ENCODE results near the gene KCNG2. TPM values are rescaled to one million over a fixed set of nuclear protein-coding genes. Genes with fewer than 3 reads are reported as not detected.

KCNG2 gene
- total and polyA plus RNA-seq, 9 of the 15 experiments (the other 6 are each of a cell fraction or from before 2014, with no cell fraction given) = not detected

GRCh38 chr18:79784071-79784913 lies 13.4 kb upstream of the KCNG2 start (continued):
- TF ChIP-seq NONO (IDR thresholded peaks at IDR 0.05; ENCODE audit: low read depth in 2 of 2, low read length in 1 of 2) = no peak
- TF ChIP-seq MYBL2 (IDR thresholded peaks at IDR 0.05; ENCODE audit: low read depth) = no peak
- TF ChIP-seq MYBL2 (CRISPR knock-in tag; IDR thresholded peaks at IDR 0.05; ENCODE audit: borderline replicate concordance) = no peak
- no peak for TF ChIP-seq ADNP (tag; IDR thresholded peaks at IDR 0.05)
- no peak for TF ChIP-seq SMAD3 (CRISPR knock-in tag; conservative IDR thresholded peaks at IDR 0.05)
- no peak for TF ChIP-seq NFIC (IDR thresholded peaks at IDR 0.05)
- no peak for TF ChIP-seq KDM1A (IDR thresholded peaks at IDR 0.05)
- no peak for TF ChIP-seq CAMTA2 (CRISPR knock-in tag; conservative IDR thresholded peaks at IDR 0.05)
- TF ChIP-seq ZBTB12 (CRISPR knock-in tag; IDR thresholded peaks at IDR 0.05) = peak; percentile 60; the same call in 1 of the 2 replicates
- no peak for TF ChIP-seq TRIM28 (IDR thresholded peaks at IDR 0.05)
- TF ChIP-seq ZNF445 (CRISPR knock-in tag; IDR thresholded peaks at IDR 0.05; ENCODE audit: low read depth) = no peak
- no peak for TF ChIP-seq CREB3 (tag; conservative IDR thresholded peaks at IDR 0.05; ENCODE audit: low read depth)
- TF ChIP-seq SRSF3 (IDR thresholded peaks at IDR 0.05; ENCODE audit: insufficient read depth, low read length) = no peak
- TF ChIP-seq ZNF146 (CRISPR knock-in tag; IDR thresholded peaks at IDR 0.05; ENCODE audit: unreplicated experiment) = no peak
- TF ChIP-seq MIER1 (IDR thresholded peaks at IDR 0.05; ENCODE audit: low read depth) = no peak
- TF ChIP-seq CREM (IDR thresholded peaks at IDR 0.05; ENCODE audit: low read depth) = peak; percentile 88

Measured in K562 (cell line).